Measurements from ENCODE around the gene DHRS7C. TPM values are rescaled to one million over a fixed set of nuclear protein-coding genes. Genes with fewer than 3 reads are reported as not detected.
A peak's percentile ranks its signal among the peaks of the same experiment; 100 is the strongest.

The DHRS7C gene
- total RNA-seq, 4 donors from 2014 or later = not detected

DNA sequence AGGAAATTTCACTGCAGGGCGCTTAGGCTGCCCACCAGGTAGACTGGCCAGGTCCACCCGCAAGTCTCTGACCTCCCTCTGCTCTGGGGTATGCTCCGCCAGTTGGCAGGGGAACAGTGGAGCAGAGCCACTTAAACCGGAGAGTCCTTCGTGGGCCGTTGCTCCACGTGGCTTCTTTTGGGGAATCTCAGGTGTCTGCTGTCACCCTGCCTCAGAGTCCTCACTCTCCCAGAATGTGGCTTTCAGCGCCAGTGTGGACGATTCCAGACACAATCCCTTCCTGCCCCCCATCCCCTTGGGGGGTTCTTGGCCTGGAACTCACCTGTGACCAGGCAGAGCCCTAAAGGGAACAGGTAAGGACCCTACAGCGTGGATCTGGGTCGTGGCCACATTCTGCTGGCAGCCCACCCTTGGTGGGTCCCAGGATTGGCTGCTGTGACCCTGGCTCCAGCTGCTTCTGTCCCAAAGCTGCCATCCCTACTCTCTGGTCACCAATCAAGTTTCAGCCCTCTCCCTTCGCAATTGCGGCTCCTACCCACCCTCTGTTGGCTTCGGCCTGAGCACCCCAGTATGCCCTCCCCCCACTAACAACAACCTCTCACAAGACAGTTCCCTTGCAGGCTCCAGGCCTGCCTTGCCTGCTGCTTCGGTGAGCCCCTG is 22.2 kb downstream of the DHRS7C start:
- intact Hi-C loops (cut with DNase I) = no loop called here
- WGBS, 2 donors = 78 to 92% methylated on average over 7 to 15 of the region's 15 CpGs

DNA sequence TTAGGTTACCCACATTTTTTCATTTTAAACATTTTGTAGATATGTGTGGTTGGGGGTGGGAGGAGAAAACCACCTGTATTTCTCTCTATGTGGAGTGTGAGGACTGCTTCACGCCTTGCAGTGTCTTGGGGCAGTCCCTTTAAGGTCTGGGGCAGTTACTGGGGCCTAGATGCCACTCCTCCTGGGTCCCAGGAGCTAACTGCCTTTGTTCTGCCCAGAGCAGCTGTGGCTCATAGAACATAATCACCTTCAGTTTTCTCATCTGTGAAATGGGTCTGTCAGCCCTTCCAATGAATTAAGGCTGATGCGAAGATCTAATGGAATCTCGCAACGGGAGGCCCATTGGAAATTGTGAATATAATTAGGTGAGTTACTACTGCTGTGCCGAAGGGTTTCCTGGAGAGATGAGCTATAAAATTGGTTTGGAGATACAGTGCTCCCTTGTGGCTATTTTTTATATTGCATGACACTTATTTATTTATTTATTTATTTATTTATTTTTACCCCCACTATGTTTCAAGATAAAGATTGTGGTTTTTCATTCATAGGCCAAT is 22.9 kb downstream of the DHRS7C start:
- WGBS, 2 donors = 51% methylated on average over 5 of the region's 5 CpGs
- H3K4me1 ChIP-seq = no peaks in the 10 kb centered on the region
- TF ChIP-seq CTCF (IDR thresholded peaks at IDR 0.05) (peak; percentile 18 to 51 (median 26)), POLR2A (IDR thresholded peaks at IDR 0.05) (no peak)

More for the DNA sequence above, 22.2 kb downstream of the DHRS7C start:
- Histone ChIP-seq H3K27ac (no peak overlapping the region), H3K4me1 (no peaks in the 10 kb centered on the region), H3K9me3 (no peaks in the 10 kb centered on the region), H3K4me3 (replicated peaks in 1 of 3) (no peak overlapping the region), H3K36me3 (no peaks in the 10 kb centered on the region), H3K27me3 (no peaks in the 10 kb centered on the region)
- no peak for DNase-seq
- TF ChIP-seq CTCF (IDR thresholded peaks at IDR 0.05) = no peak
- TF ChIP-seq POLR2A (IDR thresholded peaks at IDR 0.05) = no peak

DNA sequence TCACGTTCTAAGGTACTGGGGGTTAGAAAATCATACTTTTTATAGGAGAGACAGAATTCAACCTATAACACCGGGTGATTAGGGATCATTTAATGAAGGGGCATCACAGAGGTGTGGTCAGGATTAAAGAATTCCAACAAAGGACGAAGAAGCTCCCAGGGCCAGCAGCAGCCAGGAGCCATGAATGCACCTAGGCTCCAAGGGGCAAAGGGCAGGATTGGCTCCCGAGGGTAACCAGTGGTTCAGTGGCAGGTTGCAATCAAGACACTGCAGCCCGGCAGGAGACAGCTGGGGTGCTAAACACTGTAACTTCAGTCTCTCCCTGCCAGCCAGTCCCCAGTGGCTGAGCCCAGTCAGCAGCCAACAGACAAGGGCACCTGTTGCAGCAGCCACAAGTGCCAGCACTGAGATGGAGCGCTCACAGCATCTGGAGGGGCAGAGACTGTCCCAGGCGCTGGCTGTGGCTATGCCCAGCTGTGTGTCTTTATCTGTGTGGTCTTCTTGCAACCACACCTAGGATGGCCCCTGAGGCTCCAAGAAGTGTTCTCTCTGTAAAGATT is 23.9 kb downstream of the DHRS7C start:
- intact Hi-C loops (cut with DNase I) = no loop called here
- no peak overlapping the region for H3K27ac ChIP-seq
- 88 to 93% methylated on average over 5 to 7 of the region's 7 CpGs for WGBS, 2 donors

More for the DNA sequence above, 22.9 kb downstream of the DHRS7C start:
- Histone ChIP-seq H3K27me3 (no peaks in the 10 kb centered on the region), H3K36me3 (no peaks in the 10 kb centered on the region), H3K27ac (no peak overlapping the region), H3K9me3 (no peaks in the 10 kb centered on the region), H3K4me3 (replicated peaks in 1 of 3) (no peak overlapping the region)
- no peak for DNase-seq
- intact Hi-C loops (cut with DNase I) = no loop called here

GRCh38 chr17:9766970-9767369 is 24.4 kb downstream of the DHRS7C start:
- no peaks in the 10 kb centered on the region for H3K9me3 ChIP-seq
- intact Hi-C loops (cut with DNase I) = no loop called here
- TF ChIP-seq CTCF (IDR thresholded peaks at IDR 0.05) = no peak
- TF ChIP-seq POLR2A (IDR thresholded peaks at IDR 0.05) = no peak
- H3K4me3 ChIP-seq (replicated peaks in 1 of 3) = no peak overlapping the region
- no peaks in the 10 kb centered on the region for H3K36me3 ChIP-seq
- no peaks in the 10 kb centered on the region for H3K4me1 ChIP-seq
- no peak overlapping the region for H3K27ac ChIP-seq
- H3K27me3 ChIP-seq = no peaks in the 10 kb centered on the region
- WGBS, 2 donors = 66 to 68% methylated on average over 5 of the region's 5 CpGs
- DNase-seq = no peak

More for the DNA sequence above, 23.9 kb downstream of the DHRS7C start:
- no peaks in the 10 kb centered on the region for H3K4me1 ChIP-seq
- no peak for DNase-seq
- no peaks in the 10 kb centered on the region for H3K9me3 ChIP-seq
- H3K36me3 ChIP-seq = no peaks in the 10 kb centered on the region
- TF ChIP-seq CTCF (IDR thresholded peaks at IDR 0.05) = no peak
- H3K27me3 ChIP-seq = no peaks in the 10 kb centered on the region
- H3K4me3 ChIP-seq (replicated peaks in 1 of 3) = no peak overlapping the region

GRCh38 chr17:9765322-9765721 is 26.1 kb downstream of the DHRS7C start:
- Histone ChIP-seq H3K4me3 (replicated peaks in 1 of 3) (no peak overlapping the region), H3K27me3 (no peaks in the 10 kb centered on the region), H3K4me1 (no peaks in the 10 kb centered on the region), H3K36me3 (no peaks in the 10 kb centered on the region), H3K9me3 (no peaks in the 10 kb centered on the region), H3K27ac (no peak overlapping the region)
- DNase-seq = no peak
- WGBS, 2 donors = 77 to 100% methylated on average over 1 of the region's 1 CpG
- intact Hi-C loops (cut with DNase I) = no loop called here
- TF ChIP-seq POLR2A (IDR thresholded peaks at IDR 0.05) = no peak
- no peak for TF ChIP-seq CTCF (IDR thresholded peaks at IDR 0.05)

Data from thyroid gland (tissue), 4 donors.